ENCODE data around the gene ACOT7. TPM values are rescaled to one million over a fixed set of nuclear protein-coding genes. Genes with fewer than 3 reads are reported as not detected.
"Not testable (repeated sequence)": the region's sequence is repeated elsewhere in the genome, so short reads cannot be mapped to it uniquely, and the experiment has no call there.

The ACOT7 gene
- total RNA-seq, 2 experiments from 2014 or later: 97.0 to 102 TPM

GRCh38 chr1:6431645-6432579 is 38.3 kb upstream of the ACOT7 start:
- CTCF ChIA-PET: interaction anchor here (0.9 to 4.0 kb wide), 2 partner anchors 9 to 186 kb away, joined by 3 to 22 read pairs; no protein-coding TSS in a partner anchor
- H3K4me3 Mint-ChIP-seq; DNase-seq; POLR2A ChIA-PET; H3K27ac Mint-ChIP-seq; H3K9me3 Mint-ChIP-seq (ENCODE audit: insufficient read depth); H3K36me3 Mint-ChIP-seq (ENCODE audit: low read depth); ATAC-seq; H3K4me1 Mint-ChIP-seq (ENCODE audit: low read depth): not testable (repeated sequence)
- H3K27me3 Mint-ChIP-seq (ENCODE audit: low read depth): peaks cover 13% of the 10 kb centered on the region

- peaks cover 21% of the 10 kb centered on the region for H3K27me3 Mint-ChIP-seq (ENCODE audit: low read depth)
- H3K36me3 Mint-ChIP-seq (ENCODE audit: low read depth); H3K4me1 Mint-ChIP-seq (ENCODE audit: low read depth); H3K27ac Mint-ChIP-seq; DNase-seq; ATAC-seq; H3K4me3 Mint-ChIP-seq; POLR2A ChIA-PET; H3K9me3 Mint-ChIP-seq (ENCODE audit: insufficient read depth): not testable (repeated sequence)
- CTCF ChIA-PET: interaction anchor here (1.6 kb wide), 1 partner anchor 11 kb away, joined by 5 read pairs; no protein-coding TSS in a partner anchor
These were observed 36.3 kb upstream of the ACOT7 start for GRCh38 chr1:6429660-6430411.

GRCh38 chr1:6428453-6428852 is 34.9 kb upstream of the ACOT7 start:
- POLR2A ChIA-PET; DNase-seq; H3K4me1 Mint-ChIP-seq (ENCODE audit: low read depth); H3K36me3 Mint-ChIP-seq (ENCODE audit: low read depth); ATAC-seq; H3K9me3 Mint-ChIP-seq (ENCODE audit: insufficient read depth); H3K27ac Mint-ChIP-seq; H3K4me3 Mint-ChIP-seq: not testable (repeated sequence)
- CTCF ChIA-PET: interaction anchor here (0.9 kb wide), 1 partner anchor 9 kb away, joined by 3 read pairs; no protein-coding TSS in a partner anchor
- H3K27me3 Mint-ChIP-seq (ENCODE audit: low read depth): peaks cover 25% of the 10 kb centered on the region

GRCh38 chr1:6427441-6428390 is 34.1 kb upstream of the ACOT7 start:
- no peaks in the 10 kb centered on the region for H3K36me3 Mint-ChIP-seq (ENCODE audit: low read depth)
- peaks cover 30% of the 10 kb centered on the region for H3K27me3 Mint-ChIP-seq (ENCODE audit: low read depth)

GRCh38 chr1:6426972-6427350 is 33.4 kb upstream of the ACOT7 start:
- ChIA-PET POLR2A (no interaction called here), CTCF (interaction anchor here (0.9 to 1.7 kb wide), 5 partner anchors 11 to 189 kb away, joined by 3 to 13 read pairs (median 4); no protein-coding TSS in a partner anchor)
- H3K4me1 Mint-ChIP-seq (ENCODE audit: low read depth): peaks cover 7% of the 10 kb centered on the region
- H3K36me3 Mint-ChIP-seq (ENCODE audit: low read depth): no peaks in the 10 kb centered on the region
- no peak overlapping the region for H3K27ac Mint-ChIP-seq
- no peaks in the 10 kb centered on the region for H3K9me3 Mint-ChIP-seq (ENCODE audit: insufficient read depth)
- peaks cover 32% of the 10 kb centered on the region for H3K27me3 Mint-ChIP-seq (ENCODE audit: low read depth)
- ATAC-seq (no peak), DNase-seq (no peak)
- no peak overlapping the region for H3K4me3 Mint-ChIP-seq

More at GRCh38 chr1:6427441-6428390, 34.1 kb upstream of the ACOT7 start:
- ChIA-PET POLR2A (no interaction called here), CTCF (interaction anchor here (1.6 kb wide), 1 partner anchor 181 kb away, joined by 4 read pairs; no protein-coding TSS in a partner anchor)
- ATAC-seq (no peak), DNase-seq (no peak)
- Mint-ChIP-seq H3K27ac (no peak overlapping the region), H3K9me3 (ENCODE audit: insufficient read depth) (no peaks in the 10 kb centered on the region), H3K4me3 (no peak overlapping the region), H3K4me1 (ENCODE audit: low read depth) (peaks cover 7% of the 10 kb centered on the region)

GRCh38 chr1:6426277-6426971 is 32.9 kb upstream of the ACOT7 start:
- H3K27ac Mint-ChIP-seq: no peak overlapping the region
- no peaks in the 10 kb centered on the region for H3K9me3 Mint-ChIP-seq (ENCODE audit: insufficient read depth)
- ChIA-PET POLR2A (no interaction called here), CTCF (interaction anchor here (0.6 to 1.7 kb wide), 6 partner anchors 12 to 188 kb away, joined by 3 to 13 read pairs (median 4); no protein-coding TSS in a partner anchor)
- ATAC-seq (no peak), DNase-seq (no peak)
- H3K27me3 Mint-ChIP-seq (ENCODE audit: low read depth): peaks cover 38% of the 10 kb centered on the region
- peaks cover 9% of the 10 kb centered on the region for H3K4me1 Mint-ChIP-seq (ENCODE audit: low read depth)
- H3K36me3 Mint-ChIP-seq (ENCODE audit: low read depth): no peaks in the 10 kb centered on the region
- H3K4me3 Mint-ChIP-seq: no peak overlapping the region

- Mint-ChIP-seq H3K36me3 (ENCODE audit: low read depth) (no peaks in the 10 kb centered on the region), H3K4me3 (no peak overlapping the region), H3K4me1 (ENCODE audit: low read depth) (peaks cover 15% of the 10 kb centered on the region), H3K27me3 (ENCODE audit: low read depth) (peaks cover 44% of the 10 kb centered on the region), H3K9me3 (ENCODE audit: insufficient read depth) (no peaks in the 10 kb centered on the region), H3K27ac (no peak overlapping the region)
- CTCF ChIA-PET: interaction anchor here (0.6 to 1.7 kb wide), 5 partner anchors 11 to 179 kb away, joined by 3 to 13 read pairs (median 4); no protein-coding TSS in a partner anchor
- POLR2A ChIA-PET: no interaction called here
- ATAC-seq: no peak
- DNase-seq: no peak
These were observed 32.1 kb upstream of the ACOT7 start for GRCh38 chr1:6425658-6426057.

GRCh38 chr1:6424619-6425593 is 31.3 kb upstream of the ACOT7 start, which contains the start of gene ESPN:
ESPN (plus strand) TSS chr1:6424776; CDS start chr1:6424956, 180 bp downstream.
- no peak within 1 kb of the TSS for H3K27ac Mint-ChIP-seq

GRCh38 chr1:6424000-6424565 is 30.5 kb upstream of the ACOT7 start:
- H3K9me3 Mint-ChIP-seq (ENCODE audit: insufficient read depth): no peaks in the 10 kb centered on the region
- POLR2A ChIA-PET: no interaction called here
- H3K27me3 Mint-ChIP-seq (ENCODE audit: low read depth): peaks cover 44% of the 10 kb centered on the region
- DNase-seq: no peak
- CTCF ChIA-PET: interaction anchor here (1.2 to 5.6 kb wide), 17 partner anchors 10 to 178 kb away, joined by 3 to 103 read pairs (median 7); partner anchors contain the start of genes ACOT7, PLEKHG5 and TNFRSF25
- no peak overlapping the region for H3K27ac Mint-ChIP-seq
- peak overlapping the region; percentile 34 for H3K4me3 Mint-ChIP-seq
- no peaks in the 10 kb centered on the region for H3K36me3 Mint-ChIP-seq (ENCODE audit: low read depth)
- peaks cover 15% of the 10 kb centered on the region for H3K4me1 Mint-ChIP-seq (ENCODE audit: low read depth)
- ATAC-seq: no peak

More at GRCh38 chr1:6424619-6425593, 31.3 kb upstream of the ACOT7 start, which contains the start of gene ESPN:
- peaks cover 42% of the 10 kb centered on the region for H3K27me3 Mint-ChIP-seq (ENCODE audit: low read depth)
- ATAC-seq (peak; percentile 47), DNase-seq (no peak)
- peaks cover 15% of the 10 kb centered on the region for H3K4me1 Mint-ChIP-seq (ENCODE audit: low read depth)
- ChIA-PET POLR2A (no interaction called here), CTCF (interaction anchor here (0.6 to 1.7 kb wide), 3 partner anchors 13 to 77 kb away, joined by 3 to 13 read pairs (median 3); no protein-coding TSS in a partner anchor)
- peak within 1 kb of the TSS; percentile 34 for H3K4me3 Mint-ChIP-seq
- no peaks in the 10 kb centered on the region for H3K36me3 Mint-ChIP-seq (ENCODE audit: low read depth)
- H3K9me3 Mint-ChIP-seq (ENCODE audit: insufficient read depth): no peaks in the 10 kb centered on the region

All from activated CD8-positive, alpha-beta T cell treated with anti-CD3 and anti-CD28 coated beads, Interleukin-2, amount 10 ng/mL, durations not matched to agents 7 days and 5 days (primary cell).